GM12878 (cell line): Measurements from ENCODE around the gene ADRA2C. TPM values are rescaled to one million over a fixed set of nuclear protein-coding genes. Genes with fewer than 3 reads are reported as not detected.

Experiments used
- ATAC-seq: fragments of 200-7000 bp; cut with Tn5 transposase; 3 replicates; pipeline ENCODE4 v1.9.1; 2020; ENCODE audit warnings: mild to moderate bottlenecking, moderate library complexity
- BruUV-seq: library from RNA; stranded (reverse); fragments of 400-500 nt; replicated peaks from 2 replicates; lab custom pipeline; 2021; lab: Mats Ljungman, UMichigan
- CTCF ChIA-PET: fragments of 300-600 bp; sonication (Branson Sonifier 250); formaldehyde crosslinking; extraction: SDS; loops from one replicate; lab custom pipeline; 2021; ENCODE audit warnings: inconsistent platforms; lab: Yijun Ruan, JAX
- POLR2A ChIA-PET: fragments of 350-600 bp; formaldehyde crosslinking; extraction: SDS; loops from one replicate; lab custom pipeline; 2021; ENCODE audit warnings: inconsistent platforms; lab: Charles Lee
- RAD21 ChIA-PET: fragments of 300-600 bp; sonication (Branson Sonifier 250); formaldehyde crosslinking; loops from one replicate; lab custom pipeline; 2023; ENCODE audit warnings: antibody characterized with exemption; ENCODE audit not compliant: unreplicated experiment; lab: Charles Lee
- SMC1A ChIA-PET: fragments of 300-600 bp; sonication (Branson Sonifier 250); formaldehyde crosslinking; loops from one replicate; lab custom pipeline; 2023; ENCODE audit not compliant: unreplicated experiment, uncharacterized antibody; lab: Charles Lee
- DNase-seq: peaks from one replicate; pipeline ENCODE4 v3.0.0-alpha.2; 2011; ENCODE audit warnings: low read depth, low spot score
- FAIRE-seq: peaks from 3 replicates; lab custom pipeline; 2011; peaks lifted over from hg19 to GRCh38; lab: Jason Lieb, UNC
- H2AFZ ChIP-seq: 2 replicates; pipeline ENCODE4 v1.6.0; 2011; ENCODE audit warnings: low read depth, low read length, control low read depth; ENCODE audit not compliant: control insufficient read depth
- H3K27ac ChIP-seq: 2 replicates; pipeline ENCODE4 v1.5.1; 2011; ENCODE audit warnings: control low read depth; ENCODE audit not compliant: control insufficient read depth, insufficient read depth
- H3K27me3 ChIP-seq, 2 experiments: replicated peaks in 1 of 2; 2 replicates each; pipeline versions ENCODE4 v1.6.0 to v1.6.1; 2011; ENCODE audit warnings: low read length in 1 of 2; ENCODE audit not compliant: control insufficient read depth in 2 of 2, insufficient read depth in 2 of 2
- H3K36me3 ChIP-seq, 2 experiments: 2 replicates each; pipeline ENCODE4 v1.5.1; 2011; ENCODE audit warnings: low read length in 1 of 2; ENCODE audit not compliant: control insufficient read depth in 2 of 2, insufficient read depth in 2 of 2
- H3K4me1 ChIP-seq: 2 replicates; pipeline ENCODE4 v1.6.1; 2011; ENCODE audit warnings: mild to moderate bottlenecking, low read length, moderate library complexity, mixed read lengths; ENCODE audit not compliant: control insufficient read depth, insufficient read depth
- H3K4me2 ChIP-seq: 2 replicates; pipeline ENCODE4 v1.6.0; 2011; ENCODE audit warnings: control low read depth; ENCODE audit not compliant: control insufficient read depth, insufficient read depth
- H3K4me3 ChIP-seq: fragments of 200-600 bp; sonication (generic); 2 replicates; pipeline ENCODE4 v1.5.1; 2016
- H3K79me2 ChIP-seq: 2 replicates; pipeline ENCODE4 v1.6.0; 2011; ENCODE audit warnings: low read length; ENCODE audit not compliant: control insufficient read depth, insufficient read depth
- H3K9ac ChIP-seq: 2 replicates; pipeline ENCODE4 v1.8.0; 2011; ENCODE audit warnings: low read length, control low read depth, mixed read lengths; ENCODE audit not compliant: control insufficient read depth, insufficient read depth
- H3K9me3 ChIP-seq: replicated peaks from 3 replicates; pipeline ENCODE4 v1.5.1; 2011; ENCODE audit warnings: mild to moderate bottlenecking, low read length; ENCODE audit not compliant: control insufficient read depth, insufficient read depth
- H4K20me1 ChIP-seq: 2 replicates; pipeline ENCODE4 v1.6.0; 2011; ENCODE audit not compliant: control insufficient read depth, insufficient read depth
- BRCA1 ChIP-seq: IDR thresholded peaks from 2 replicates; pipeline ENCODE4 v1.6.1; 2011; ENCODE audit warnings: low read depth, low read length, improper control_type of control experiment
- CBFB ChIP-seq: IDR thresholded peaks from 2 replicates; pipeline ENCODE4 v1.6.1; 2016; ENCODE audit warnings: antibody characterized with exemption, low read depth
- CUX1 ChIP-seq: IDR thresholded peaks from 2 replicates; pipeline ENCODE4 v1.6.1; 2012; ENCODE audit warnings: improper control_type of control experiment, low read depth, low read length; ENCODE audit not compliant: insufficient replicate concordance
- NKRF ChIP-seq: fragments of 450-650 bp; conservative IDR thresholded peaks from 2 replicates; pipeline ENCODE4 v1.6.1; 2017; ENCODE audit warnings: mild to moderate bottlenecking, moderate library complexity
- RAD21 ChIP-seq: IDR thresholded peaks from 2 replicates; pipeline ENCODE4 v1.6.1; 2011; ENCODE audit warnings: mild to moderate bottlenecking, low read depth, low read length, moderate library complexity; ENCODE audit not compliant: insufficient read depth
- SREBF1 ChIP-seq: IDR thresholded peaks from 2 replicates; pipeline ENCODE4 v1.6.1; 2012; ENCODE audit warnings: mild to moderate bottlenecking, low read length
- STAT1 ChIP-seq: fragments of 450-650 bp; conservative IDR thresholded peaks from 2 replicates; pipeline ENCODE4 v1.6.1; 2014; ENCODE audit warnings: antibody characterized with exemption, mild to moderate bottlenecking
- SUPT20H ChIP-seq: IDR thresholded peaks from 2 replicates; pipeline ENCODE4 v1.6.1; 2011; ENCODE audit warnings: low read depth, mild to moderate bottlenecking, low read length, moderate library complexity, borderline replicate concordance; ENCODE audit not compliant: control insufficient read depth
- WRNIP1 ChIP-seq: IDR thresholded peaks from 2 replicates; pipeline ENCODE4 v1.6.1; 2011; ENCODE audit warnings: low read depth, low read length, improper control_type of control experiment, borderline replicate concordance
- WGBS: methylation state at CpG from one replicate; pipeline ENCODE4 v1.1.6; 2016; ENCODE audit warnings: low lambda C conversion rate; ENCODE audit not compliant: insufficient replicate concordance, insufficient coverage; ENCODE audit errors: missing lambda C conversion rate; 5-methylcytosine and 5-hydroxymethylcytosine counted together
- in situ Hi-C: fragments of 300-500 bp; cut with MboI; formaldehyde crosslinking; loops from 9 replicates; pipeline ENCODE4 v1.14.3; 2018; ENCODE audit warnings: mixed read lengths
- intact Hi-C: fragments of 100-400 bp; cut with micrococcal nuclease; formaldehyde crosslinking; loops from one replicate; pipeline ENCODE4 v1.14.2; 2022; ENCODE audit not compliant: unreplicated experiment
- polyA plus RNA-seq, 11 experiments: library from polyadenylated mRNA; depleted of rRNA in 4 of 11; unstranded in 6 of 11; stranded (reverse) in 5 of 11; fragments of >200 nt; fragmentation: Nextera tagmentation in 4 of 11; fragmentation: Illumina TruSeq in 1 of 11; extraction: Ambion mirVana in 4 of 11; extraction: Trizol in 1 of 11; gene quantifications; 1 replicate in 1 of 11; 2 replicates in 10 of 11; pipeline versions ENCODE4 v1.2.1 to v1.2.3, GENCODE V29; 2011 to 2016; ENCODE audit warnings: inconsistent platforms in 2 of 11, missing spikeins in 2 of 11, low read depth in 1 of 11
- total RNA-seq, 4 experiments: library from RNA; depleted of rRNA in 3 of 4; stranded (reverse); fragments of >200 nt in 3 of 4; fragmentation: Illumina TruSeq in 1 of 4; extraction: Trizol in 1 of 4; gene quantifications; 2 replicates each; pipeline versions ENCODE4 v1.2.1 to v1.2.3, GENCODE V29; 2013 to 2021
- TF ChIP-seq, protein P1 (sequence below): IDR thresholded peaks from 2 replicates; pipeline ENCODE4 v1.6.1; 2011; ENCODE audit warnings: low read depth, mild to moderate bottlenecking, low read length, moderate library complexity, borderline replicate concordance; ENCODE audit errors: extremely low read depth

ADRA2C gene
- total and polyA plus RNA-seq, 10 of the 15 experiments (the other 5 are each of a cell fraction or from before 2014, with no cell fraction given): 0.15 TPM; not detected in 9

GRCh38 chr4:3730422-3731190, 35.6 kb upstream of the ADRA2C start:
- no peaks in the 10 kb centered on the region for H3K36me3 ChIP-seq
- ATAC-seq: no peak
- H3K4me3 ChIP-seq: no peak overlapping the region
- no peak overlapping the region for H2AFZ ChIP-seq
- no peaks in the 10 kb centered on the region for H3K27me3 ChIP-seq
- DNase-seq: no peak
- SMC1A ChIA-PET: no interaction called here
- H3K79me2 ChIP-seq: no peaks in the 10 kb centered on the region
- H3K4me2 ChIP-seq: no peak overlapping the region
- no peaks in the 10 kb centered on the region for H3K9me3 ChIP-seq
- BruUV-seq: no TSS peak
- no peak overlapping the region for H3K9ac ChIP-seq
- RAD21 ChIA-PET: no interaction called here
- H4K20me1 ChIP-seq: no peaks in the 10 kb centered on the region
- CTCF ChIA-PET: no interaction called here
- WGBS: 28% methylated on average over 9 of the region's 17 CpGs
- in situ Hi-C loops (no loop called here), intact Hi-C loops (no loop called here)
- no peak overlapping the region for H3K27ac ChIP-seq
- FAIRE-seq: no peak
- TF ChIP-seq CUX1 (no peak), NKRF (no peak), BRCA1 (no peak), RAD21 (no peak), SUPT20H (no peak), SREBF1 (no peak), CBFB (no peak), STAT1 (no peak), WRNIP1 (no peak)
- TF ChIP-seq, protein P1, sequence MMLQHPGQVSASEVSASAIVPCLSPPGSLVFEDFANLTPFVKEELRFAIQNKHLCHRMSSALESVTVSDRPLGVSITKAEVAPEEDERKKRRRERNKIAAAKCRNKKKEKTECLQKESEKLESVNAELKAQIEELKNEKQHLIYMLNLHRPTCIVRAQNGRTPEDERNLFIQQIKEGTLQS: no peak
- no peaks in the 10 kb centered on the region for H3K4me1 ChIP-seq
- POLR2A ChIA-PET: no interaction called here
